GM19467 (cell line): ENCODE measurements around the gene RAB3D.

ENCODE experiments used
- ATAC-seq: cut with Tn5 transposase; IDR thresholded peaks from one replicate; pipeline ENCODE4 v1.9.1; 2021; ENCODE audit warnings: mild to moderate bottlenecking, moderate library complexity; ENCODE audit not compliant: unreplicated experiment

RAB3D gene

DNA sequence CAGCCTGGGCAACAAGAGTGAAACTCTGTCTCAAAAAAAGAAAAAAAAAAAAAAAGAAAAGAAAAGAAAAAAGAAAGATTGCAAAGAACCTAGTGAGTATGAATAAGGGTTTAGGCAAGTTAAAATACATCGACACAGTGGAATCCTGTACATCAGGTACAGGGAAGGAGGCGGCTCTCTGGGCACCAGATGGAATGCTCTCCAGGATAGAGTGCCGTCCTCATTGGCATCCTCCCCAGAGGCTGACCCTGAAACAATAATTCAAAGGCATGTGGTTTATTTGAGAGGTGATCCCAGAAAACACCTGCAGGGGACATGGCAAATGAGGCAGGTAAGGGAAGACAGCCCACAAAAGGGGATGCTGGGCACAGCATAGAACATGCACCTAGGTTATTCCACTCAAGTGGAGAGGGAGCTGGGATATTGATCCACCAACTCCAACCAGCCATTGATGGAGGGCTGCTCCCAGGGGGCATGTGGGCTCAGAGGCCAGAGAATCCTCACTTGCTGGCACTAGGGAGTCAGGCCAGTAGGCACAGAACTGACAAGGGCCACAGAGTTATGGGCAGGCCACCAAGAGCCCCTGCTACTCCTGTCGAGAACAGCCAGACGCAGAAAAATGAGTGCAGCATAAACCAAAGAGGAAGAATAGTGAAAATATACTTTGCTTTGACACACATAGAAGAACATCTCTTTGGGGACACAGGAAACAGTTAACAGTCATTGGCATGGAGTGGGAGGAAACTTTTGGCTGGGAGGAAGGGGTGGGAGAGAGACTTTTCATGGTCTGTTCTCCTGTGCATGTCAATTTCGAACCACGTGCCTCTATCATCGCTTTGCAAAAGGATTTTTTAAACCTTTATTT is 39.3 kb downstream of the RAB3D start:
- ATAC-seq = no peak

DNA sequence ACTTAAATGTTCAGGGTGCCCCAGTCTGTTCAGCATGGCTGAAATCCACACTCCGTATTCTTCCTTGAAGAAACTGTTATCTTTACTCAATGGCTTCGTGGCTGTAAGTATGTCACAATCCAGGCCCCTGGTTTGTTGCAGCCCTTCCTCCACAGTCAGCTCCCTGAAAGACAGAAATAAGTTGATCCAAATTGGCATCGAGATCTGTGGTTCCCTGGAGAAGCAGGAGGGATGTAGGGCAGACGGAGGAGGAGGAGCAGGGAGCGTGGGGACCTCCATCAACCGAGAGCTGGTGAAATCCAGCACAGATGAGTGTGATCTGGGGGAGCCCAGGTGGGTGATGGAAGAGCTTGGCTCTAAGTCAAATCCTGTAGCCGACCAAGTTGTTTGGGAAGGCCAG is 43.2 kb downstream of the RAB3D start:
- no peak for ATAC-seq

DNA sequence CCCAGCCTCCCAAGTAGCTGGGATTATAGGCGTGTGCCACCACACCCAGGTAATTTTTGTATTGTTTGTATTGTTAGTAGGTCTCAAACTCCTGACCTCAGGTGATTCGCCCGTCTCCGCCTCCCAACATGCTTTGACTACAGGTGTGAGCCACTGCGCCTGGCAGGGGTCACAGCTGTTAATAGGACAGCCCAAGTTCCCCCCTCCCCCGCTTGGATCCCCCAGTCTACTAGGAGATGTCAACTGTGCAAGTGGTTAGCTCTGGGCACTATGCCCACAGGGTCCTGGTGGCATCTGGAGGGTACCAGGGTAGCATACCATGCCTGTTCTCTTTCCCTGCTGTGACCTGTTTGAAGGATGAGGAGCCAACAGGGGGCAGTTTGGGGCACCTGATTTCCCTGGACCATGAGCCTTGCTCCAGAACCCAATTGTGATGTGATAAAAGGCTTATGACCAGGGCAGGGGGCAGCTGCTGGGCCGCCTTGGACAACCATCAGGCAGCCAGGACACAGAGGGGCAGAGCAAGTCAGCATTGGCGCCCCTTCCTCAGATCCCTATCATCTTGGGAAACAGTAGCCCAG is 43.7 kb downstream of the RAB3D start, which contains the start of gene TSPAN16:
Gene TSPAN16 (plus strand): TSS at position 496 of the 581 bp plus-strand sequence. CDS start 138 bp downstream, outside the sequence.
- ATAC-seq = no peak

DNA sequence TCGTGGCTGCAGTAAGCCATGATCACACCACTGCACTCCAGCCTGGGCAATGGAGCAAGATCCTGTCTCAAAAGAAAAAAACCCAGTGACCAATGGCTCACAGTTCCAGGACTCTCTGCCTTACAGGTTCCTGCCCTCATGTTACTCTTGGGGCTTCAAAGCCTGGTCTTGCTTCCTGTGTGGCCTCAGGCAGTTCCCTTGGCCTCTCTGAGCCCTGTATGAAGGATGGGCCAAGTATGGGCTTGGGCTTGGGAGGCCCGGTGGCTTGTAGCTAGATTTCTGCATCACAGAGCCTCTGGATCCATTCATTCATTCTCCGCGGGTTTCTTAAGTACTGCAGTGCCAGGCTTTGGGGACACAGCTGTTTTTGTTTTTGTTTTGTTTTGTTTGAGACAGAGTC is 44.3 kb downstream of the RAB3D start:
- ATAC-seq = no peak

DNA sequence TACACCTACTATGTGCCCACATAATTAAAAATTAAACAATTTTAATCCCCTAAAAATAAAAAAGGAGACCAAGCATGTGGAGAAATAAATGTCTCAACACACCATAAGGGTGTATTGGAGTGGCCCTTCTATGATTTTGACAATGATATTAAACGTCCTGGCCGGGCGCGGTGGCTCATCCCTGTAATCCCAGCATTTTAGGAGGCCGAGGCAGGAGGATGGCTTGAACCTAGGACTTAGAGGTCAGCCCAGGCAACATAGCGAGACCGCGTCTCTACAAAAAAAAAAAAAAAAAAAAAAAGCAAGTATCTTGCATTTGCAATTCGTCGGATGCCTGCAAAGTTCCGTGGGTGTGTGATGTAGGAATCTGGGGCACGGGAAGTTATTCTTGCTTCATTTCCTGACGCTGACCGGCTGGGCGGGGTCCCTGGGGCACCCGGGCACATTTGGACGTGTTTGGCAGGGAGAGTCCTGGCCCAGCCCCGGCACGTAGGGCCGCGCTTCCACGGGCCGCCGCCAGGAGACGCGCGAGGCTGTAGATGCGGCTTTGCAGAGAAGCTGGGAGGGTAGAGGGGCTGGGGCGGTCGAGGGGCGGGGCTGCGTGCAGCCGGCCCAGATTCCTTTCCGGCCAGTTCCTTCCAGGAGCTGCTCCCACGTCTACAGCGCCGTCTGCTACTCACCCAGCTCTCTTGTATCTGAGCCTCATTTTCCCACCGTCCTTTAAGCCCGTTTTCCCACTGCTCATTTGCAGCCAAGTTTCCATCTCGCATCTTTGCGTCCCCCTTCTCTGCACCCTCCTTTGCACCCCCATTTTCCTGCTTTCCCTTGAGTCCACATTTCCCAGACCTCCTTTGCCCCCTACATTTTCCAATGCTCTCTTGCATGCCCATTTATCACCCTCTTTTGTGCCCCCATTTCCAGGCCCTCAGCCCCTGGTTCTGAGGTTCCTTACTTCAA is 45.7 kb downstream of the RAB3D start:
- ATAC-seq = peak; percentile 56

DNA sequence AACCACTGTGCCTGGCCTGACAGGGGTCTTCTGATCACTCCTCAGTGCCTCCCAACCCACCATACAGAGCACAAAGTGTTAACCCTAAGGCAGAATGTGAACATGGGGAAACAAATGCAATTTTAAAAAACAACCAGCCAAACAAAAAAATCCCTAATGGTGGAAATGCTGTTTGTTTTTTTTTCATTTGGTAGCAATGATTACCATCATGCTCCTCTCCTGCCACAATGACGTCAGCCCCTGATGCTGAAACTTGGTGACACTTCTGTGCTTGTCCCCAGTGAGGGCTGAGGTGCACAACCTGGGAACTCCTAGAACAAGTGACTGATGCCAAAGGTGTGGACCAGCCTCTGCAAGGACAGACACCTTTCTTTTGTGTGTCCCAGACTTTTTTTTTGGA is 47.5 kb downstream of the RAB3D start:
- ATAC-seq = no peak

DNA sequence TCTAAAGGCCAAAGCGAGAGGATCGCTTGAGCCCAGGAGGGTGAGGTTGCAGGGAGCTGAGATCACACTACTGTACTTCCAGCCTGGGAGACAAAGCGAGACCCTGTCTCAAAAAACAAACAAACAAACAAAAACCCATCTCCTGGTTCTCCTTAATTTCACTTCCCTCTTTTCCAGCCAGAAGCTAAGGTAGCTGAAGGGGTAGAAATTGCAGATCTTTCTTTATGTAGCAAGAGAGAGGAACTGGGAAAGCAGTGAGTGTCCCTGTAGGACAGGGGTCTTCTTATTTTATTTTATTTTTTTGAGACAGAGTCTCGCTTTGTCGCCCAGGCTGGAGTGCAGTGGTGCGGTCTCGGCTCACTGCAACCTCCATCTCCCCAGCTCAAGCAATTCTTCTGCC is 48.0 kb downstream of the RAB3D start:
- ATAC-seq = no peak

DNA sequence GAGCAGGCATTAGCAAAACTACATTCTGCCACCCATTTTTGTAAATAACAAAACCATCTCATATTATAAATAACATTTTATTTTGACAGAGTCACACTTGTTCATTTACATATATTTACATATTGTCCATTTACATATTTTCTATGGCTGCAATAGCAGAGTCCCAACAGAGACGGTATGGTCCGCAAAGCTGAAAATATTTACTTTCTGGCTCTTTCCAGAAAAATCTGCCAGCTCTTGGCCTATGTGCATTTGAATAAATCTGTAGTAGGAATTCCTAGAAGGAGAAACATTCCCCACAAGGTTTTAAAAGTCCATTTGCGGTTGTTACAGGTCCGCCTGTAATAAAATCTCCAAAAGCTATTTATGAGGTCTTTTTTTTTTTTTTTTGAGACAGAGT is 49.2 kb downstream of the RAB3D start:
- no peak for ATAC-seq

DNA sequence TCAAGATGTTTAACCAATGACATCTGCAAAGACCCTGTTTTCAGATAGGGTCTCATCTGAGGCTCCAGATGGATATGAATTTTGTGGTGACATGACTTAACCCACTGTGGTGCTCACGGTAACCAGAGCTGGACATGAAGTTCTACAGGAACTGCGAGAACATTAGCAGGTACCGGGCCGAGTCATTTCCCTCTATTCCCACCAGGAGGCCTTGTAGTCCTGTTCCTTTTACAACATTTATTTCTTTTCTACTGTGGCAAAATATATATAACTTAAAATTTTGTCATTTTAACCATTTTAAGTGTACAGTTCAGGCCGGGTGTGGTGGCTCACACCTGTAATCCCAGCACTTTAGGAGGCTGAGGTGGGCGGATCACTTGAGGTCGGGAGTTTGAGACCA is 51.1 kb downstream of the RAB3D start:
- ATAC-seq = no peak

DNA sequence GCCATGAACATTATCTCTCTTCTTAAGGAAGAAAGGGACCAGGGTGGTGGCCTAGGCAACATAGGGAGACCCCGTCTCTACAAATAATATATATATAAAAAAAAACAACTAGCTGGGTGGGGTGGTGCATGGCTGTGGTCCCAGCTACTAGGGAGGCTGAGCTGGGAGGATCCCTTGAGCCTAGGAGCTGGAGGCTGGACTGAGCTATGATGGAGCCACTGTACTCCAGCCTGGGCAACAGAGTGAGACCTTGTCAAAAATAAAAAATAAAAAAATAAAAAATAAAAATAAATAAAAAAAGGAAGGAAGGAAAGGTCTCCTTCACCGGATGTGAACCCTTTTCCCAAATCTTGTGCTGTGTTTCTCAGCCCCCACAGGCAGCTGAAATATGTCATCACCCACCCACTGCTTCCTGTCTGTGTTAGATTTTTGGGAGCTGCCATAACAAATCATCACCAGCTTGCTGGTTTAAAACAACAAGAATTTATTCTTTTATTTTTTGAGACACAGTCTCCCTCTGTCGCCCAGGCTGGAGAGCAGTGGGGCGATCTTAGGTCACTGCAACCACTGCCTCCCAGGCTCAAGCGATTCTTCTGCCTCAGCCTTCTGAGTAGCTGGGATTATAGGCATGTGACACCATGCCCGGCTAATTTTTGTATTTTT is 53.0 kb downstream of the RAB3D start:
- no peak for ATAC-seq

DNA sequence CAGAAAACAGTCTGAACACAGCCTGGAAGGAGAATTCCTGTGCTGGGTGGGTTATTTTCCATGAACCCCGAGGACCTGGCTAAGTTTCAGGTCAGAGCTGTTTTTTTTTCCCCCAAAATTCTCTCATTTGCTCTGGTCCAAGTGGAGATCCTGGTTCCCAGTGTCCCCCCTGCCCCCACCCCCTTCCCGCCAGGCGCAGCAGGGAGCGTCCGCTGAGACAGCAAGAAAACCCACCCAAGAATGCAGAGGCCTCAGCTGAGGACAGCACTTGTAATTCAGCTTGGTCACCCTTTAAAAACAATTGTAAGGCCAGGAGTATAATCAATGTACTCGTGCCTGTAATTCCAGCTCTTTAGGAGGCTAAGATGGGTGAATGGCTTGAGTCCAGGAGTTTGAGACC is 54.9 kb downstream of the RAB3D start:
- ATAC-seq = no peak

DNA sequence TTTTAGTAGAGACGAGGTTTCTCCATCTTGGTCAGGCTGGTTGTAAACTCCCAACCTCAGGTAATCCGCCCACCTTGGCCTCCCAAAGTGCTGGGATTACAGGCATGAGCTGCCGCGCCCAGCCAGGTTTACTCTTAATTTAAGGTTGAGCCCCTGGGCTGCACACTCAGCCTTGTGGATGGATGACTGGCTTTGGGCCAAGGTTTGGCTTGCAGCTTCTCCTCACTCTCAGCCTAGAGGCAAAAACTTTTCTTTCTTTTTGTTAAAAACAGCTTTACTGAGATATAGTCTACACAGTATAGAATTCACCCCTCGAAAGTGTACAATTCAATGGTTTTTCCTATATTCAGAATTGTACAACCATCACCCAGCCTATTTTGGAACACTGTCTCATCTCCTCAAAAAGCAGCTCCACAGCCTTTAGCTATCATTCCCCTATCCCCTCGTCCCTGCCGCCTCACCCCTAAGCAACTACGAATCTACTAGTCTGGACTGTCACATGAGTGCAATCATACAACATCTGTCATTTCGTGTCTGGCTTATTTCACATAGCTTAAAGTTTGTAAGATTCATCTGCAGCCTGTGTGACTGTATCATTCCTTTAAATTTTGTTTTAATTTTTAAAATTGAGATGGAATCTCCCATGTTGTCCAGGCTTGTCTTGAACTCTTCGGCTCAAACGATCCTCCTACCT is 58.0 kb downstream of the RAB3D start:
- no peak for ATAC-seq

DNA sequence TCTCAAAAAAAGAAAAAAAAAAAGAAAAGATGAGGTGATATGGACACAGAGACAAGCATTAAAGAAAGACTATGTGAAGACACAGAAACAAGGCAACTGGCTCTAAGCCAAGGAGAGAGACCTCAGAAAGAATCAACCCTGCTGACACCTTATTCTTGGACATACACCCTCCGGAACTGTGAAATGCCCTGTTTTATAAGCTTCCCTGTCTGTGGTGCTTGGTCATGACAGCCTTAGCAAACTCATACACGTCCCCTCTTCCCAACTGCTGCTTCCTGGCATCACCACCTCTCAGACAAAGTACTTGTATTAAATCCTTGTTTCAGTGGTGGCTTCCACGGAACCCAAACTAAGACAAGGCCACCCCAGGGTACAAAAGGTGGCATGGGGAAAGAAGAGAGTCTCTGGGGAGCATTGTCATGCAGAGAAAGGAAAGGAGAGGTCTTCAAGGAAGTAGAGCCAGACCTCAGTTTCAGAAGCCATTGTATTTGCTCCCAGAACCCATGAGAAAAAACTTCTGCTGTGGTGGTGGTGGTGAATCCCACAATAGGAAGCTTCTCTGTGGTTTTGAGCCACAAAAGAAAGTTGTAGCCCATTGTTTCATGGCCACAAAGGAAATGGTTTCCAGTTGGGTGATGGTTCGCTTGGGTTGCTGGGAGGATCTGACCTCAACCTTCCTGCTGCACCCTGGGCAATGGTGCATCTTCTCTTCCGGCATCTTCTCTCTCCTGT is 59.8 kb downstream of the RAB3D start:
- ATAC-seq = no peak

DNA sequence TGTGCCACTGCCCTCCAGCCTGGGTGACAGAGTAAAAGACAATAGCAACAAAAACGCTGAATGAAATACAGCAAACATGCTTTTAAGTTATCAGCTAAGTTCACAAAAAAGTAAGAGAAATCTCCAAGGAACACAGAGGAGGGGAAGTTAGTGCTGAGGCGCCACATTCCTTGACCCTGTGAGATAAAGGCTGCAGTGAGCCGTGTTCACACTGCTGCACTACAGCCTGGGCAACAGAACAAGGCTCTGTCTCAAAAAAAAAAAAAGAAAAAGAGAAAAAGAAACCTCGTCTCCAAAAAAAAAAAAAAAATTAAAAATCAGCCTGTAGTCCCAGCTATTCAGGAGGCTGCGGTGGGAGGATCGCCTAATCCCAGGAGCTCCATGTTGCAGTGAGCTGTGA is 60.8 kb downstream of the RAB3D start:
- ATAC-seq = no peak

DNA sequence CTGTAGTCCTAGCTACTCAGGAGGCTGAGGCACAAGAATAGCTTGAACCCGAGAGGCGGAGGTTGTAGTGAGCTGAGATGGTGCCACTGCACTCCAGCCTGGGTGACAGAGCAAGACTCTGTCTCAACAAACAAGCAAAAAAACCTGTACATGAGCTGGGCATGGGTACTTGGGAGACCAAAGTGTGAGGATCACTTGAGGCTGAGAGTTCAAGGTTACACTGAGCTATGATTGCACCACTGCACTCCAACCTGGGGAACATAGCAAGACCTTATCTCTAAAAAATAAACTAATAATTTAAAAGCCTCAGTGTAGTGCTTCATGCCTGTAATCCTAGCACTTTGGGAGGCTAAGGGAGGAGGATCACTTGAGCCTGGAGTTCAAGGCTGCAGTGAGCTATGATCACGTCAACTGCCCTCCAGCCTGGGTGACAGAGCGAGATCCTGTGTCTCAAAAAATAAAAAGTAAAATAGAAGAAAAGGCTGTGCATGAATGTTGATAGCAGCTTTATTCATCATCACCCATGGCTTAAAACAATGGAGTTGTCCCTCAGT is 64.8 kb downstream of the RAB3D start:
- no peak for ATAC-seq

DNA sequence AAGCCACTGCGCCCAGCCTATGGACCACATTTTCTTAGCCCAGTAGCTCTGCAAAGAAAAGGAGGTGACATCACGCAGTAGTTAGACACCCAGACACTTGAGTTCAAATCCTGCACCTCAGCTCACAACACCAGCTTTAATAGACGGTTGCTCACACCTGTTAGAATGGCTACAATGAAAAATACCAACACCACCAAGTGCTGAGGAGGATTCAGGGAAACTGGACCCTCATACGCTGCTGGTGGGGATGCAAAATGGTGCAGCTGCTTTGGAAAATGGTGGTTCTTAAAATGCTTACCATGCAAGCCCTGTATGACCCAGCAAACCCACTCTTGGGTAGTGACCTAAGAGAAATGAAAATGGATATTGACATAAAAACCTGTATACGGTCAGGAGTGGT is 65.5 kb downstream of the RAB3D start:
- no peak for ATAC-seq

DNA sequence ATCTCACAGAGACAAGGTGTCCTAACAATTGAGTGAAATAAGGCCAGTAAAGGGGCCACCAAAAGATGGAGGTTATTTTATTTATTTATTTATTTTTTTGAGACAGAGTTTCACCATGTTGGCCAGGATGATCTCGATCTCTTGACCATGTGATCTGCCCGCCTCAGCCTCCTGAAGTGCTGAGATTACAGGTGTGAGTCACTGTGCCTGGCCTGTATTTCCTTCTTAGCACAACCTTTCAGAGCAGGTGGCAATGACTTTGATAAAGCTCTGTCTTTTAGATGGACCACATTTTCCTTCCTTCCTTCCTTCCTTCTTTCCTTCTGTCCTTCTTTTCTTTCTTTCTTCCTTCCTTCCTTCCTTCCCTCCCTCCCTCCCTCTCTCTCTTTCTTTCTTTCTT is 66.2 kb downstream of the RAB3D start:
- ATAC-seq = no peak
